HG02798 (cell line): ENCODE results near the gene RELN.
A peak's percentile ranks its signal among the peaks of the same experiment; 100 is the strongest.

Experiments used
- ATAC-seq: cut with Tn5 transposase; IDR thresholded peaks from one replicate; pipeline ENCODE4 v1.9.1; 2021; ENCODE audit warnings: mild to moderate bottlenecking; ENCODE audit not compliant: unreplicated experiment, poor library complexity

The RELN gene

GRCh38 chr7:103446049-103446520, 543.4 kb downstream of the RELN start, which contains the start of gene SLC26A5:
TSS of gene SLC26A5 (minus strand) at chr7:103446207. CDS start at chr7:103421514, 24,693 bp downstream.
- ATAC-seq, result peak; percentile 68

GRCh38 chr7:103445228-103446048, 544.0 kb downstream of the RELN start:
- peak; percentile 21 for ATAC-seq

- no peak for ATAC-seq
Observed at GRCh38 chr7:103439661-103440060, 549.8 kb downstream of the RELN start.

- no peak for ATAC-seq
Observed at GRCh38 chr7:103437623-103438022, 551.8 kb downstream of the RELN start.

- no peak for ATAC-seq
Observed at GRCh38 chr7:103432712-103433111, 556.7 kb downstream of the RELN start.

- ATAC-seq, result no peak
Observed at GRCh38 chr7:103425177-103425576, 564.3 kb downstream of the RELN start.

- no peak for ATAC-seq
Observed at GRCh38 chr7:103423467-103424179, 565.8 kb downstream of the RELN start.
